Stimulated activated CD8-positive, alpha-beta memory T cell treated with anti-CD3 and anti-CD28 coated beads, Interleukin-7, amount 100 ng/mL, for 4 hours (primary cell): Measurements from ENCODE around the gene ATF7IP2.
"Not testable (repeated sequence)": the region's sequence is repeated elsewhere in the genome, so short reads cannot be mapped to it uniquely, and the experiment has no call there.

Experiments
- DNase-seq, 2 donors: peaks; one replicate each; pipeline ENCODE4 v3.0.0-alpha.2; 2020; ENCODE audit warnings: low read depth in 2 of 2

Gene ATF7IP2

DNA sequence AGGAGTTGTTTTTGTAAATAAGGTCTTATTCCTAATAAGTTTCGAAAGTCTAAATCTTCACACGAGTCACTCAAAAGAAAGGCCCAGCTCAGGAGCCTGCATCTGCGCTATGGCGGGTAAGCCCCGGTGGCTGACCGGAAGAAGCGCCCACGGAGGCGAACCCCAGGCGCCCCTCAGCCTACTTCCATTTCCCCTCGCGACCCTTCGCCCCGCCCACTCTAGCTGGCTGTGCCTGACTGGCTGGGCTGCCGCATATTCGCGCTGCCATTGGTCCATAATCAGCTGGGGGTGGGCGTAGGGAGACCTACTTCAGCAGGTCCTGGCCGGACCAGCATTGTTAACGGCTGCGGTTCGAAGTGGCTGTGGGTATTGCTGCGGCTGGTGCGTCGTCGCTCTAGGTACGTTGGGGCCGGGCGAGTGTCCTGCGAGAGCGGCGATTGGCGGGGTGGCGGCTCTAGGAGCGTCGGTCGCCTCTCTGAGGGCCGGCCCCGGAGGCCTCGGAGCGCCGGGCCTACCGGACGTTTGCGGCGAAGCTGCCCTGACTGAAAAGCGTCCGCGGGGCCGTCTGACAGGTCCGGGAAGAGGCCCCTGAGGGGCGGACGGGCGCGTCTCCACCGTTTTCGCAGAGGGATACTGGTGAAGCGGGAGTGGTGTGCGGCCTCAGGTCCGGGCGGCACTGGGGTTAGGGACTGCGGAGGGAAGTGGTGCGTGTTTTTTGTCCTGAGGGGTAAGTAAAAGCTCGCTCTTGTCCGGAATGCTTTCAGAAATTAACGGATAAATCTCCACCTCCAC, at the start of gene ATF7IP2:
Gene ATF7IP2, plus strand, starts transcription at position 337 of the 792 bp plus-strand sequence. CDS start 44,560 bp downstream, outside the sequence.
- DNase-seq: peak; percentile 85

DNA sequence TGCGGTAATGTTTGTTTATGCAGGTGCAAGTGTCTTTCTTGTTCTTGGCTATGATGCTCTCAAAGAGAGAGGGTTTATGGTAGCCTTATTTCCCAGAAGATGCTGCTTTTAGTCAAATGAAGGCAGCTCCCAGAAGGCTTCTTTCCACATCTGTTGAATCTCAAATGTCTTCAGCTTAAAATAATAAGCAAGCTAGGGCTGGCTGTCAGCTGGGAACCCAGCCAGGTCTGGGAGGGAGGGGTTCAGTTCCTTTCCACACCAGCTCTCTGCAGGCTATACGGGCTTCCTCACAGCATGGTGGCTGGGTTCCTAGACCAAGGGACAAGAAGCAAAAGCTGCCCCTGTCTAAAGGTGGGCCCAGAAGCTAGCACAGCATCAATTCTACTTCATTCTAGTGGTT, 47.4 kb upstream of the ATF7IP2 start:
- DNase-seq: no peak

DNA sequence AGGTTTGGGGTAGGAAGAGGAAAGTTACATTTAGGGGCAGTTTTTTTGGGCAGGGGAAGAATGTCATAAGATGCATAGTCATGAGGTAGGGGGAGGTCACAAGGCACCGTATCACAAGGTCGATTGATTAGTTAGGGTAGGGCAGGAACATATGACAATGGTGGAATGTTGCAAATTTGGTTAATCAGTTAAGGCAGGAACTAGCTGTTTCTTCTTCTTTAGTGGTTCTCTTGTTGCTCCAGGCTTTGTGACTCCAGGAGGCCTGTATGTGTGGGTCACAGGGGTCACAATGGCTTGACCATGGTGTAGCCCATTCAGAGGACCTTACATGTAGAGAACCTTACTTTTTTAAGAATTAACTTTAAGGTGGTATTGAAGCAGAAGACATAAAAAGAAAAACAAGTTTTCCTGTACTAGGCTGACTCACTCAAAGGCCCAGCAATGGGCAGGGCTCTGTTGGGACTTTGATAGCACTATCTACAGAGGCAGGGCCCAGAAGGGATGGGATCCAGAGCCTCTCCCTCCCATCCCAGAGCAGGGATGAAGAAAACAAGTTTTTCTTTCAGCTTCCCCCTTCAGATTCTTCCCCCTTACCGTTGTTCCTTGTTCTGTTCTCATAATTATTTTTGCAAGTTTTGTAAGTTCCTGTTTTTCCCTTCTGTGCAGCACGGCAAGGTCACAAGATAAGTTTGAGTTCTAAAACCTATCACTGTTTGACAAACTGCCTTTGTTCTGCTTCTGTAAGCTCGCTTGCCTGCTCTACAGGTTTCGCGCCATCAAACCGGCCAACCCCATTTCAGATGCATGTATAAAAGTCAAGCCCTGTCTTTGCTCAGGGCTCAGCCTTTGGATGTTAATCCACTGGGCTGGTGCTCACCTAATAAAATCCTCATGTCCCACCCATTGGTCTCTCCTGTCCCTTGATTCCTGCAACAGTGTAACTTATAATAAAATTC, 45.8 kb upstream of the ATF7IP2 start:
- DNase-seq: no peak

GRCh38 chr16:10343124-10343760, 42.6 kb upstream of the ATF7IP2 start:
- DNase-seq: no peak

GRCh38 chr16:10344699-10345098, 41.2 kb upstream of the ATF7IP2 start:
- DNase-seq: not testable (repeated sequence)

DNA sequence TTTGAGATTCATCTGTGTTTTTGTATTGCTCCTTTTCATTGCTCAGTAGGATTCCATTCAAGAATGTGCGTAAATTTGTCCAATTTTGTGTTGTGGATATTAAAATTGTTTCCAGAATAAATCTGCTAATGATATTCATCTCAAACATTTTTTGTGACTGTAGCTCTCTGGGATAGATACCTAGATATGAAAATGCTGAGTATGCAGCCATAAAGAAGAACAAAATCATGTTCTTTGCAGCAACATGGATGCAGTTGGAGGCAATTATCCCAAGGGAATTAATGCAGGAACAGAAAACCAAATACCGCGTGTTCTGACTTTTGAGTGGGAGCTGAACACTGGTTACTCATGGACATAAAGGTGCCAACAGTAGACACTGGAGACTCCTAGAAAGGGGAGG, 40.2 kb upstream of the ATF7IP2 start:
- no peak for DNase-seq

DNA sequence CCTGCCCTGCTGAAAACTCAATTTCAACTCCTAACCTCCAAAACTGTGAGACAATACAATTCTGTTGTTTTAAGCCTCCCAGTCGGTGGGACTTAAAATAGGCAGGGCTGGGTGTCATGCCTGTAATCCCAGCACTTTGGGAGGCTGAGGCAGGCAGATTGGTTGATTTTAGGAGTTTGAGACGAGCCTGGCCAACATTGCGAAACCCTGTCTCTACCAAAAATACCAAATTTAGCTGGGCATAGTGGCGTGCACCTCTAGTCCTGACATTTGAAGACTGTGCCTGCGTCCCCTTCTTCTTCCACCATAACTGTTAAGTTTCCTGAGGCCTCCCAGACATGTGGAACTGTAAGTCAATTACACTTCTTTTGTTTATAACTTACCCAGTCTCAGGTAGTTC, 36.0 kb upstream of the ATF7IP2 start:
- DNase-seq: no peak

DNA sequence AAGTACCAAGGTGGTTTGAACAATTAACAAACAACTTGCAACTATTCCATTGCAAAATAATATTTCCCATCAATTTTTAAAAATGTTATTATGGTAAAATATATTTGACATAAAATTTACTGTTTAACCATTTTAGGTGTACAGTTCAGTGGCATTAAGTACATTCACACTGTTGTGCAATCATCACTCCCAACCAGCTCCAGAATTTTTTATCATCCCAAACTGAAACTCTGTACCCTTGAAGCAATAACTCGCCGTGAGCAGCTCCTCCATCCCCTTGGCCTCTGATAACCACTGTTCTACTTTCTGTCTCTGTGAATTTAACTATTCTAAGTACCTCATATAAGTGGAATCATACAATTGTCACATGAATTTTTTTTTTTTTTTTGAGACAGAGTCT, 33.6 kb upstream of the ATF7IP2 start:
- DNase-seq: no peak

- DNase-seq: no peak
These were observed 30.3 kb upstream of the ATF7IP2 start for GRCh38 chr16:10355589-10355988.

GRCh38 chr16:10356870-10357842, 28.7 kb upstream of the ATF7IP2 start:
- no peak for DNase-seq

- DNase-seq: not testable (repeated sequence)
These were observed 24.1 kb upstream of the ATF7IP2 start for GRCh38 chr16:10361747-10362076.

- no peak for DNase-seq
These were observed 23.6 kb upstream of the ATF7IP2 start for GRCh38 chr16:10362077-10362863.

GRCh38 chr16:10362864-10363197, 23.0 kb upstream of the ATF7IP2 start:
- not testable (repeated sequence) for DNase-seq

GRCh38 chr16:10366619-10367018, 19.2 kb upstream of the ATF7IP2 start:
- not testable (repeated sequence) for DNase-seq

- no peak for DNase-seq
These were observed 18.2 kb upstream of the ATF7IP2 start for GRCh38 chr16:10367616-10368188.

- no peak for DNase-seq
These were observed 16.8 kb upstream of the ATF7IP2 start for GRCh38 chr16:10368969-10369551.

DNA sequence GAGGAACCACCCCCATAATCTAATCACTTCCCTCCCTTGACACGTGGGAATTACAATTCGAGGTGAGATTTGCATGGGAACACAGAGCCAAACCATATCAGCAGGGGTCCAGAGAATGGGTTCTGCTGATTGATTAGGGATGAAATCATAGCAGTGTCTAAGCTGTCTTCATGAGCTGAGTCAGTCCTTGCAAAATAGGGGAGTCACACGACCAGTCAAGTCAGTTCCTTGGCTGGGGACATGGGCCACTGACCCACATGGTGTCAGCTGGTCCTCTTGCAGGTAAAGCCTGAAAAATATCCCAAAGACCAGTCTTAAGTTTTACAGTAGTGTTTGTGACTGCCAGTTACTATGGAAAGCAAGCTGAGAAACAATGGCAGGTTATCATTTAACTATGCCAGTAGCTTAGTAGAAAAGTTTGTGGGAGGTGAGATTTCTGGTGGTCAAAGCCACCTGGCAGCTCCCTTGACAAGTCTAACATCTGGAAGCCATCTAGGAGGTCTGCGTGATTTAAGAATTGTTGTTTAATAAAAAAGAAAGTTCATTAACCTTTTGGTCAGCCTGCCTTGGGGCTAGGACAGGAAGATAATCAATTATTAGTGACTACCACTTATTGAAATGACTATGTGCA, 15.7 kb upstream of the ATF7IP2 start:
- DNase-seq: no peak

DNA sequence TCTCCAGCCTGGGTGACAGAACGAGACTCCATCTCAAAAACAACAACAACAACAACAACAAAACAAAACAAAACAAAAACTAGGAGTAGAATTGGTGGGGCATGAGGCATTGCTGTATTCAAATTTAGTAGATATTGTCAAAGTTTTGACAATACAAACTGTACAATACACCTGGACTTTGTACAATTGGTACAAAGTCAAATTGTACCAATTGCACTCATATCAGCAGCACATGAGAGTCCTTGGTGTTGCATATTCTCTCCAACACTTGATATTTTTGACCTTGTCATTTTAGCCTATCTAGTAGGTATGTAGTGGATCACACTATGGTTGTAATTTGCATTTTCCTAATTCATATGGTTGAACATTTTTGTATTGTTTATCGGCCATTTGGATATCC, 14.3 kb upstream of the ATF7IP2 start:
- DNase-seq: no peak

- DNase-seq: no peak
These were observed 12.3 kb upstream of the ATF7IP2 start for GRCh38 chr16:10373556-10373955.
